A549 treated with Hydrocortisone at 1 μM for 4 hours (cell line): Measurements from ENCODE around the gene OR8H3. TPM values are rescaled to one million over a fixed set of nuclear protein-coding genes. Genes with fewer than 3 reads are reported as not detected.

Experiments used
- total RNA-seq: library from RNA; stranded (reverse); fragments of 200-300 nt; extraction: Qiagen RNA extraction; gene quantifications from 5 replicates; pipeline ENCODE4 v1.2.3, GENCODE V29; 2022

The OR8H3 gene
- not detected in 5 replicates for total RNA-seq

GRCh38 chr11:56122073-56122472, at the start of gene OR8H3:
OR8H3 (plus strand) TSS chr11:56122373; CDS start chr11:56122373, 0 bp downstream.

GRCh38 chr11:56093008-56093407, 29.2 kb upstream of the OR8H3 start, which contains the start of gene OR8I2:
OR8I2 (plus strand) TSS chr11:56093308; CDS start chr11:56093308, 0 bp downstream.

GRCh38 chr11:56103210-56103737, 18.9 kb upstream of the OR8H3 start, which contains the start of gene OR8H2:
OR8H2 (plus strand) TSS chr11:56103687; CDS start chr11:56105043, 1,356 bp downstream.

GRCh38 chr11:56140151-56140661, 18.0 kb downstream of the OR8H3 start, which contains the start of gene OR8J3:
OR8J3 (minus strand) TSS chr11:56140201; CDS start chr11:56137718, 2,483 bp downstream.

DNA sequence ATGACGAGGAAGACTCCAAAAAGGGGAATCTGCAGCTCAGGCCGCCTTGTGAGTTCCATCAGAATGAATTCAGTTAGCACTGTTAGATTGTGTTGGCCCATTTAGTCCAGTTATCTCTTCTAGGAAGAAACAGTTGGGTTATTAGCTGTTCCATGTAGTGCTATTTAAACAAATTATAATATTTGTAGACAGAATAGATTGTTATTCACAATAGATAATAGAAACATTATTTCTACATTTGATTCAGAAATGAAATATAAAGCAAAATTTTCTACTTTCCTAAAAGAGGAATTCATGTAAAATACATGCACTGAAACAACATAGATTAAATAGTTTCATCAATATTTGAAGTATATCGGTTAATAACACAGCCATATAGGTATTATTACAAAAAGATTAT, 38.0 kb downstream of the OR8H3 start, which contains the start of gene OR8K5:
Gene OR8K5 (minus strand): TSS at position 101 of the 400 bp plus-strand sequence. CDS start 0 bp downstream, at position 101.

Other genes starting within 250 kb of the OR8H3 start
- not detected in 5 replicates for gene TRIM51, start 239.1 kb upstream of the OR8H3 start, total RNA-seq
- not detected in 5 replicates for gene OR5W2, start 207.8 kb upstream of the OR8H3 start, total RNA-seq
- gene OR5I1, start 186.0 kb upstream of the OR8H3 start, total RNA-seq: not detected in 5 replicates
- not detected in 5 replicates for gene OR10AG1, start 152.4 kb upstream of the OR8H3 start, total RNA-seq
- not detected in 5 replicates for gene OR5F1, start 127.7 kb upstream of the OR8H3 start, total RNA-seq
- not detected in 5 replicates for gene OR5AS1, start 94.7 kb upstream of the OR8H3 start, total RNA-seq
- gene OR8I2, start 29.1 kb upstream of the OR8H3 start, total RNA-seq: not detected in 5 replicates
- not detected in 5 replicates for gene OR8H2, start 18.7 kb upstream of the OR8H3 start, total RNA-seq
- gene OR8J3, start 17.8 kb downstream of the OR8H3 start, total RNA-seq: not detected in 5 replicates
- gene OR8K5, start 37.9 kb downstream of the OR8H3 start, total RNA-seq: not detected in 5 replicates
- not detected in 5 replicates for gene OR5J2, start 54.2 kb downstream of the OR8H3 start, total RNA-seq
- gene OR5T2, start 111.9 kb downstream of the OR8H3 start, total RNA-seq: not detected in 5 replicates
- not detected in 5 replicates for gene OR5T3, start 129.9 kb downstream of the OR8H3 start, total RNA-seq
- not detected in 5 replicates for gene OR5T1, start 151.8 kb downstream of the OR8H3 start, total RNA-seq
- gene OR8H1, start 169.9 kb downstream of the OR8H3 start, total RNA-seq: not detected in 5 replicates
- not detected in 5 replicates for gene OR8K3, start 192.8 kb downstream of the OR8H3 start, total RNA-seq
- not detected in 5 replicates for gene OR8K1, start 223.7 kb downstream of the OR8H3 start, total RNA-seq
- not detected in 5 replicates for gene OR8J1, start 231.9 kb downstream of the OR8H3 start, total RNA-seq